Right hindlimb (tissue), 1 donor: ENCODE measurements around the gene GRID2.

Source experiments
- DNase-seq: peaks from one replicate; pipeline ENCODE4 v3.0.0-alpha.2; 2018

The GRID2 gene

DNA sequence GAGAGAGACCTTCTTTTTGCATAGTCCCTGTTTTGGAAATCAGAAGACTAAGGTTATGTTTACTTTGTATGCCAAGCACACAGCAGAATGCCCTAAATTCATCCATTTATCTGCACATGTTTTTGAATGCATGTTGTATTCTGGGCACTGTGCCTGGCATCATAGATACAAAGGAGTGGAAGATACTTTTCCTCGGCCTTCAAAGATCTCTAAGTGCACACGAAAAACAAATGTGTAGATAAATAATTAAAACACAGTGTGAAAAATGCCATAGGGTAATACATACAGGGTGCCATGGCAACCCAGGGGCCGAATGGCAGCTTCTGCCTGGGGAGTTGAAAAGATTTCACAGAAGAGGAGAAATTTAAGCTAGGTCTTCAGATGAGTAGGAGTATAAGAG is 1134.2 kb downstream of the GRID2 start:
- no peak for DNase-seq

DNA sequence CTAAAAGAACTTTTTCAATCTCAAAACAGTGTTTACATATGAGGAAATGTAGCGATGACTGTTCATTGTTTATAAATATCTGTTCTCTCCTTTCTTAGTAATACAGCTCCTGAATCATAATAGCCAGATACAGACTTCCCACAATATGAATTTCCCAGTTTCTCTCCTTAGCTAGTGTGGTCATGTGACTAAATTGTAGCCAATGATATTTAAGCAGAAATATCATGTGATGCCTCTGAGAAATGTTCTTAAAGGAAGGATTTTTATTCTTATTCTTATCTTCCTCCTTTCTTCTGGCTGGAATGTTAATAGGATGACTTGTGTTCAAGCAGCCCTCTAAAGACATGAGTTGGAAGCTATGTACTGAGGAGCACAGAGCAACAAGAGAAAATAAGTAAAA is 1141.1 kb downstream of the GRID2 start:
- DNase-seq, result no peak

DNA sequence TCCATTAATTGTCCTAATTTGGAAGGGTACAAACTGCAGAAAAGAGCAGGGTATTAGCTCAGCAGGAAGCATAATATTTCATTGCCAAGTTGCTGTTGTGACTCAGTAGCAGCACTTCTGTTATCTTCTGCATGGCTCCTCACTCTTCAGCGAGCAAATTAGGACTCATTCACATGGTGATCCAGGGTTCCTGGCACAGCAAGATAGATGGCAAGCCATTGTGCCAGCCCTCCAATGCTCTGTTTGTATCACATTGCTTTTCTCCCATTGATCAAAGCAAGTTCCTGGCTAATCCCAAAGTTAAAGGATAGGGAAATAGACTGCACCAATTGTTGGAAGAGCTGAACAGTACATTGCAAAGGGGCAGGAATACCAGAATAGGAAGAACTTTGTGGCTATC is 1142.3 kb downstream of the GRID2 start:
- no peak for DNase-seq

DNA sequence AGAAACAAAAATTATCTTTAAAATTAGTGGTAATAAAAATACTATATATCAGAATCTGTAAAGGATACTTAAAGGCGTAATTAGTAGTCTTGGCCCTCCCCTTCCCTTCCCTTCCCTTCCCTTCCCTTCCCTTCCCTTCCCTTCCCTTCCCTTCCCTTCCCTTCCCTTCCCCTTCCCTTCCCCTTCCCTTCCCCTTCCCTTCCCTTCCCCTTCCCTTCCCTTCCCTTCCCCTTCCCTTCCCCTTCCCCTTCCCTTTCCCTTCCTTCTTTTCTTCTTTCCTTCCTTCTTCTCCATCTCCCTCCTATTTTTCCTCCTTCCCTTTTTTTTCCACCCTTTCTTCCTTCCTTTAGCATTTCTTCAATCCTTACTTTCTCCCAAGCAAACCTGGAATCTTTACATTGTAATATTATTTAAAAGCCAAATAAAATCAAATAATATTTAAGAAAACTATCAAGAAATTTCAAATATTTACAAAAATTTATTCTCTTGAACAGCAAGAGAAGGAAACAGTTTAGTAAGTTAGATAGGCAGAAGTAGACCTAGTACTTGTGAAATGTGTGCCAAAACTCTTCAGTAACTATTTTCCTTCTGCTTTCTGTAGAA is 1145.0 kb downstream of the GRID2 start:
- DNase-seq, result no peak

DNA sequence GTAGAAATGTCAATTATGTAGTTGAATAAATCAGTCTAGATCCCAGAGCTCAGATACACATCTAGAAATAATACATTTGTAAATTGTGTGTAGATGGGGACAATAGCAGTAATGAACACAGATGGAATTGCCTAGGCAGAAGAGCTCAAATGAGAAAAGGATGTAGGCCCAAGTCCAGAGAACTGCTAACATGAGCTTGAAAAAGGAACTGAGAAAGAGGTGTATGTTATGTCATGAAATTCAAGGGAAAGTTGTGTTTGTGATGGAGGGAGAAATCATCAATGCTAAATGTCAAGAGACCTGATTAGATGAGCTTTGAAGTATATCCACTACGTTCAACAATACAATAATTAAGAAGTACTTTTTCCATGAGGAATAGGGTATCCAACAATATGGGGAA is 1148.2 kb downstream of the GRID2 start:
- DNase-seq, result no peak

DNA sequence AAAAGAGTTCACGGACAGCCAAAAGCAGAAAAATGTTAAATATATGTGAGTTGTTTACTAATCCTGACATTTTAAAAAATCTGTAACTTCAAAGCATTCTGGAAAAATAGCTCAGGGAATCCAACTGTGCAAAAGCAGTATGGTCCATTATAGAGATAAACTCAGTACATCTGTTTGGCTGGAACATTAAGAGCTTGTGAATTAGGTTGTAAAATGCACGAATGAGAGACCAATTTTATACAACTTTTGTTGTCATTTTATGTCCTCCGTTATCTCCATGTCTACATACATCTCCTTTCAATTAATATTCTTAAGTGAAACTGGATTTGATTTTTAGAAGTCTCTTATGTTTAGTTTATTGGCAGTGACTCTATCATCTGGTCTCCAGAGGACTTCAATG is 1157.8 kb downstream of the GRID2 start:
- no peak for DNase-seq

DNA sequence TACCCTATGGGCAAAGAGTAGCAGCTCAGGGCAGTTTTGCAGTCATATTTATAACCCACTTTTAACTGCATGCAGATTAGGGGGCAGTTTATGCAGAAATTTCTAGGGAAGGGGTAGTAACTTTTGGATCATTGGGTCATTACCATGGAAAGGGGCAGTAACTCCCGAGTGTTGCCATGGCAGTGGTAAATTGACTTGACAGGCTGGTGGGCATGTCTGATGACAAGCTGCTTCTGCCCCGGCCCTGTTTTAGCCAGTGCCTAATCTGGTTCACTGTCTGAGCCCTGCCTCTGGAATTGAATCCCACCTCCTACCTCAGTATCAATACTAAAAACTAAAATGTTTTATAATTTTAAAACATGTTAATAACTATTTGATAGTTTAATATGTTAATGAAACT is 1162.7 kb downstream of the GRID2 start:
- DNase-seq, result no peak

DNA sequence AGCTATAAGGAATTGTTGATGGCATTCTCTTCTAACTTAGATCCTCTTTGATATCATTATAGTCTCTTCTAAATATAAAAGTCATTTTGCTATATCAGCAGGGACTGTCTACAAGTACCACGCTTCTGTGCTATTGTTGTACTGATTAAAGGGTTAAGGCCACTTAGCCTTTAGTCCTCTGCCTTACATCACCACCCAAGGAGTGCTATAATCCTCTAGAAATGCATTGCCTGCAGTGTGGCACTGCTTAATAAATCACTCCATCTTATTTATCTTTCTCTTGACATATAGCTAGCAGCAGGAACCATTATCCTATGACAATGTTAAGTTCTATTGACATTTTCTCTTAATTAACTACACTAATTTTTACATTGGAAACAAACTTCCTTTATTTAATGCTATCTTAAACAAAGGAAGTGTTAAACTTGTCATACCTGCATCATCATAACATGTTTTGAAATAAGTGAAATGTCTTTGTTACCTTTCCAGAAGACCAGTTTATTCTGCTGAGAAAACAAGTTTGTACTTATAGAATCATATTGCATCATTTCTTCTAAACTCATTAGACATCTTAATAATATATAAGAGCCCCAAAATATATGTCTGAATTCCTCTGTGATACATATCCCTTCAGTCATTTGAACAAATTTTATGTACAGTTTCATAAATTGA is 1163.9 kb downstream of the GRID2 start:
- DNase-seq, result no peak

DNA sequence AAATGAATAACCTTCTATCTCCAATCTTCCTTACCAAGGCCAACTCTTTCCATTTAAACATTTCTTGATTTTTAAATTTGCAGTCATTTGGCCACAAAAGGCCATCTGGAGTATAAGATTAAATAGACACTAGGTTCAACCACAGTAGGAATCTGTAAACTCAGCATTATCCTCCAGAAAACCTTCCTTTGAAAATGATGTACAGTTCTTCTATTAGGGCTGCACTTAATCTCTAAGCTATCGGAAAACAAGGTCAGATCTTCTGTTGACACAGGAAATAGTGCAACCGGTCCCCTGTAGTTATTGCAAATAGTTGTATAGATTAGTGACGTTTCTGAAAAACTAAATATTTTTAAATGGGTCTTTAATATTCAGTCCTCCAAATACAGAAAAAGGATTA is 1165.8 kb downstream of the GRID2 start:
- no peak for DNase-seq

DNA sequence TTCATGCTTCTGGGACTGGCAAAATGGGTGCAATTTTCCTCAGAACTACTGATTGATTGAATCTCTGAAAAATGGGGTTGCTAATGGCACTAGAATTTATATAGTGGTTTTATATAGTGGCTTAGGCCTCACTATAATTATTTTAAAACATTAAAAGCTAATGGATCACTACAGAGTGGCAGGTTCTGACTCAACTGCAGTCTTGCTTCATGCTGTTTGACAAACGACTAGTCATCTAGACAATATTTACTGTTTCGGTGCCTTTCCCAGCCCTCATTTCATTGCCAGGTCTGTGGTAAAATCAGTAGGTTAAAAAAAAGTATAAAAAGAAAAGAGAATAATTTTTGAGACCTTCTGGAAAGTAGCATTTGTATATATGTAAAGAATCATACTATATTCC is 1172.0 kb downstream of the GRID2 start:
- DNase-seq, result no peak

DNA sequence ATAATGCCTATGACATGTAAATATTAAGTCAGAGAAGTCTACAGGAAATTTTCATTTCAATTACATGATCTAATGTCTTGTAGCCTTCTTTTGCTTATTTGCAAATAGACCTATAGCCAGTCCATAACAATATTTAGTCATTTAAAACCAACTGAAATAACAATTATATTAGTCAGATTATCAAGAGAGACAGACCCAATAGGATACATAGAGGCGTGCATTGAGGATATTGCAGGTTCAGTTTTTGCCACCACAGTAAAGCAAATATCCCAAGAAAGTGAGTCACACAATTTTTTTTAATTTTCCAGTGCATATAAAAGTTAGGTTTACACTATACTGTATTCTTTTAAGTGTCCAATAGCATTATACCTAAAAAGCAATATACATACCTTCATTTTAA is 1175.0 kb downstream of the GRID2 start:
- no peak for DNase-seq

DNA sequence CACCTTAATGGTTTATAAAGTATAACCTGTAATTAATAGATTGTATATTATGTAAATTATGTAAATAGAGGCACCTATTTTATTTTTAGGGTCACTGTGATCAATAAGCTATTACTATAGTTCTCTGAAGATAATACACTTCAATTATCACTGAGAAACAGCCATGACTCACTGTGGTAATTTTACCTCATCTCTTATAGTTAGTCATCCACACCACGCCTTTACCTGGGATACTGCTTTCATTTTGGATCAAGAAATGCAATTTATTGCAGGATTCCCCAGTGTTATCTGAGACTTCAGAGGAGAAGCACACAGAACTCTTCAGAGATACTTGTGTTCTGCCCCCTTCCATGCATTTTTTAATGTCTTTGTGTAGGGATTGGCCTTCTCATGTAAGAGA is 1176.7 kb downstream of the GRID2 start:
- no peak for DNase-seq

DNA sequence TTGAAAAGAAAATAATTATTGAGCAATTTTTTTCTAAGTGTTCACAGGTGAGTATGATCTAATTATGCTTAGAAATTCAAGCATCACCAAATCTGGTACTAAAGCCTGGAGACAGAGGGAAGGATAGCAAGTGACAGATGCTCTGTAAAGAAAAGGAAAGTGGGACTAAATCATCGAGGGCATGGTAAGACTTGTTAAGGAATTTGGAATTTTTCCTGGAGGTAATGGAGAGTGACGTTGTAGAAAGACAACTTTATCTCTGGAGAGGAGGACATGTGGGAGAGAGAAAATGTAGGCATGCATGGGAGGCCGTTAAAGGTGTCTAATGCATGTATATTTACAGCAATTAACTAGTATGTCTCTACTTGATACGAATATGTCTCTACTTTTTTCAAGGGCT is 1191.6 kb downstream of the GRID2 start:
- DNase-seq, result no peak

DNA sequence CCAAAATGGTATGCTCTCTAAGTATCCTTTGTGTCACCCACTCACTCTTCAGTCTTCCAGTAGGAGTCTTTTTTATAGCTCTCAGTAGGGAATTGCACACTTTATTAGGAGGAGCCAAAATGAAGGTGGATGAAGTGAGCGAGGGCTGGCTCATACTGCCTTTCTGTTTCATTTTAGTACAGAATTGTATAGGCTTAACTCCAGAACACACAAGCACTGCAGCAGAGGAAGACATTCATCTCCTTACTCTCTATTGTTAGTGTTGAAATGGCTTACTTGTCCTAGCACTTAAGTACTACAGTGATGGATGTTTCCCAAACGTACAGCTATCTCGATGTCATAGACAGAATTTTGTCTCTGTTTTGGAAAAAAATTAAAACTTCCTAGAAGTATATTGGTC is 1197.5 kb downstream of the GRID2 start:
- DNase-seq, result no peak

DNA sequence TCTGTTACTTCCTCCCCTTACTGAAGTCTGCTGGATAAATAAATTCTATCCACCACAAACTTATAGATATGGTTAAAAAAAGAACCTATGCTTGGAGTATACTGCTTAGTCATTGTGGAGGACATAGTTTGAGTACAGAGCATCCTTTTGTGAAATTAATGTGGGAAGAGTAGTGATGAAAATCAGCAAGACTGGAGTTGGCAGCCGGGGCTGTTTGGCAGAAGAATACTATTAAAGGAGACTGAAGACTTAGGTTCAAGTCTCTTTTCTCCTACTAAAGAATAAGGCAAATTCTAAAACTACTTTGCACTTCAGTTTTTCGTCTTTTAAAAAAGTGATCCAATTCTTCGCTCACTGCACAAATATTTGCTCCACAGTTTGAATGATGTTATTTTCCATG is 1198.2 kb downstream of the GRID2 start:
- no peak for DNase-seq

DNA sequence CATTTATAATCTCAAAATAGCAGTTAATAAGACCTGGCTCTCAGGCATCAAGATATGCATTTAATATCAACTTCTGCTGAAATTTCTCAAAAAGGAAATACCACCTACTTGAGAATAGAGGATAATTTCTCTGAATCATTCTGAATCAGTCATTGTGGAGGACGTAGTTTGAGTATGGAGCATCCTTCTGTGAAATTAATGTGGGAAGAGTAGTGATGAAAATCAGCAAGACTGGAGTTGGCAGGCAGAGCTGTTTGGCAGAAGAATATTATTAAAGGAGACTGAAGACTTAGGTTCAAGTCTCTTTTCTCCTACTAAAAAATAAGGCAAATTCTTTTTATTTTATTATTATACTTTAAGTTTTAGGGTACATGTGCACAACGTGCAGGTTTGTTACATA is 1199.2 kb downstream of the GRID2 start:
- DNase-seq, result no peak

DNA sequence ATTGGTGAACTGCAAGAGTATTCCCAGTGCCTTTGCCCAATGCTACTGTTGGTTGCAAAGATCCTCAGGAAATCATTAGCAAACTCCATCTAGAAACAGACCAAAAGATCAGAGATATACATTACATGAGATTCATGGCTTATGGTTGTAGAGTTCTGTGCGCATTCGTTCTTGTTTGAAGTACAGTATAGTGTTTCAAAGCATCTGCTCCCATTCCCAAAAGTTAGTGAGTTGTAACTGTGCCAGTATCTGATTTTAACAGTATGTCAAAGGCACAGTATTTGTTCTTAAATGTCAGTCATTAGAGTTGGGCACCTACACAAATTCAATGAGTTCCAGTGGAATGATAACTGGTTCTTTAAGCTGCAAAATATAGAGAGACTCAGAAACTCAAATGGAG is 1210.1 kb downstream of the GRID2 start:
- no peak for DNase-seq

DNA sequence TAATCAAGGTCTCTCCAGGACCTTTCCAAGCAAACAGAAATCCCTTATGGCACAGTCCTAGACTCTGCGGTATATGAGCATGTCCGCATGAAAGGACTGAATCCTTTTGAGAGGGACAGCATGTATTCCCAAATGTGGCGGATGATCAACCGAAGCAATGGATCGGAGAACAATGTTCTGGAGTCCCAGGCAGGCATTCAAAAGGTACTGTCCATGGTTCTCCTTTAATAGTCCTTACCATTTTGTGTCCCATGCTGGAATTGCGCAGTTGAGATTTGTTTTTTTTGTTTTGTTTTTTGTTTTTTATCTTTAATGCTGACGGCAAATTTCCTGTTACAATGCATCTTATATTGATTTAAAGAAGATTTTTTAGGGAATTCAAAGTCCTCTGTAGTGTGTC is 1211.4 kb downstream of the GRID2 start:
- DNase-seq, result no peak

DNA sequence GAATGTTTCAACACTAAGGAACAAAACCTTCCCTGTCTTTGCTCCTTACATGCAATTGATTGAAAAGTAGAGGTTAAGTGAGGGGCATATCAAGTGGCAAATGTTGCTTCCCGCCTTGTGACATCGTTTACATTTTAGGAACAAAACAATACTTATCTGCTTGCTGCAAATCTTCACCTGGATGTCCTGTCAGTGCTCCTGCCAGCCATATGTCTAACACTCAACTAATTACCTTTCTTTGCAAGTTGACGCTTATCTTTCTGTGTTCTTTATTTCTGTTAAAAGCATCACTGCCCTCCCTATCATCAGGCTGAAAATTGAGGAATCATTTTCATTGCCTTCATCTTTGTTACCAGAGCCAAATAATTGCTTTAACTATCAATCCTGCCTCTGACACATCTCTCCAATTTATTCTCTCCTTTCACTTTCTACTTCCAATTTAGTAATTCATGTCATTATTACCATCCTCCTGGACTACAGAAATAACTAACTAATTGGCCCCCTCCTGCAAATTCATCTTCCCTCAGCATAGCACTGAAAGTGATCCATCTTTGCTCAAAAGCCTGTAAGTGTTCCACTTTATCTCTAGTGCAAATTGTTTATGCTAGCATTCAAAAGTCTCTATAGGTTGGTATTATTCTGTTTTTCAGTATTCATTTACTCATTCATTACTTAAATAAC is 1226.1 kb downstream of the GRID2 start:
- DNase-seq, result no peak

DNA sequence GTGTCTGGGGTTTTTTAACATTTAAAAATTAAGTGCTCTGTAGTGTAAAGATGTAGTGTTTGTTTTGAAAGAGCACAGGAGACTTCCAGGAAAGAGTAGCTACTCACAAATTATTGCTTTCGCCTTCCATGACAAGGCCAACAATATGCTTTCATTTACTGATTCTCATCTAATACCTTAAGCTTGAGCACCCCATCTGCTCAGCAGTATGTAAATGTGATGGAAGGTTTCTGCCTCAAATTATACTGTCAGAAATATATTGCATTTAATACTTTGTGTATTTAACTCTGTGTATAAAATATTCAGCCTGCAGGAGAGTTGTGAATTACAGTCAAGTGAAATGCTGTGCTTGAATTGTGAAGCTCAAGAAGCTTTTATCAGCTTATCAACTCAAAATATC is 1228.5 kb downstream of the GRID2 start:
- DNase-seq, result no peak

DNA sequence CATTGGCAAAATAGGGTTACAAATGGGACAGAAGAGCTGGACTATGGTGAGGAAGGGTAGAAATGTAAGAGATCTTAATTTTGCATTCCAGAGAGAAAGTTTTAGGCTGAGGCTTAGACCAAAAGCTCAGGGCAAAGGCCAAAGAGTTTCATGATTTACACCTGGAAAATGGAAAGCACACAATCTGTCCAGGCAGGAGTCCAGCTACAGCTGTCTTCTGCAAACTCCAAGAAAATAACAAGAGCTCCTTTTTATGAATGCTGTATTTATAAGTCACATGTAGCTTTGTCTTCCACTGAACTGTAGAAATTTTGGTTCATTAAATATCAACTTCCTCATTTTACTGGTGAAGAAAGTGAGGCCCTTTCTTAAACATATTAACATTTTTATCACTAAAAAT is 1236.8 kb downstream of the GRID2 start:
- peak; percentile 17 for DNase-seq

DNA sequence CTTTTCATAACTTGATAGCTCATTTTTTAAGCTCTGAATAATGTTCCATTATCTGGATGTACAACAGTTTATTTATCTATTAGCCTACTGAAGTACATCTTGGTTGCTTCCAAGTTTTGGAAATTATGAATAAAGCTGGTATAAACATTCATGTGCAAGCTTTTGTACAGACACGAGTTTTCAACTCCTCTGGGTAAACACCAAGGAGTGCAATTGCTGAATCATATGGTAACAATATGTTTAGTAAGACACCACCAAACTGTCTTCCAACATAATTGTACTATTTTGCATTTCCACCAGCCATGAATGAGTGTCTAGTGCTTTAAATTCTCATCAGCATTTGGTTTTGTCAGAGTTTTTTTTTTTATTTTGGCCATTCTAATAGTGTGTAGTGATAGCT is 1258.1 kb downstream of the GRID2 start:
- no peak for DNase-seq

DNA sequence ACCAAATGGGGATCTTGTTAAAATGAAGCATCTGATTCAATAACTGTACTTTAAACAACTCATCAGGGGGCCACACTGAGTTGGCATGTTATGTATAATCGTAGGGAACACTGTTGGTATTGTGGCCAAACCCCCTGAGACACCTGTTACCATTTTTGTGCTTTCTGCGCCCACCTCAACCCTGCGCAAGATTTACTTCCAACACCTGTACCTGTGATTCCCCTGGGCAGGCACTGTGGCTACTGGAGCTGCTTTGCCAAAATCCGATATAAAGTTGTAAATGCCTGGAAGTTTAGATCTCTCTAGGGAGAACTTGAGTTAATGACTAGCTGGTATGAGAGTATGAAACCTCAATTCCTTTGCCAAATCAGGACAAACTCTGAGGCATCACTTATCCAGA is 1265.0 kb downstream of the GRID2 start:
- no peak for DNase-seq

DNA sequence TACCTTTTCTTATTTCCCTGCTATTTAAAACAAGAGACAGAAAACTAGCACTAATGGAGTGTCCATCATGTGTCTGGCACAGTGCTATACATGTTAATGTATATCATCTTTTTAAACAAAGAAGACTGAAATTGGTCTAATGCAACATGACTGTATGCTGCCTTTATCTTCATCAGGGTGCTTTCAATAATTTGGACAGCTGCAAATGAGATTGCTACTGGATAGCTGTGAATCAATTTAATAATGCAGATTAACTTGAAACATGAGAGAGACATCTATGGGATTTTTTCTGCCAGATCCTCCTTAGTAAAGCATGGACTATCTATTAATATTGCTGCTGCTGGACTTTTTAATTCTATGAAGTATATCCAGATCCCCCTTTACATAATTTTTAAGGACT is 1269.5 kb downstream of the GRID2 start:
- DNase-seq, result no peak

DNA sequence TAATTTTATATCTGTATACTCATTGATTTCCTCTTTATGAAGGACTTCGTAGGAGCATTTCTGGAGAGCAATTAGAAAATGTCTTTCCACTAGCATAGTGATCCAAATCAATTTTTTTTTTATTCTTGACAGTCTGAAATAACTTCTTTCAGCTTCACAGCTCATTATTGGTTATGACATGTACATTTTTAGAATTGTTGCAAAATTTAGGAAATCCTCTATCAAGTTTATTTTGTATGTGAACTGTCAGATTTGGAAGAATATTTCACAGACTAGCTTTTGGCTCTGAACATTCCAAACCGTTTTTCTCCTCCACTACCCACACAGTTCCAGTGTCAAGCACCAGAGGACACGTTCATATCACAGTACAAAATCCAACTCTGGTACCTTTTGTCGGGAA is 1275.2 kb downstream of the GRID2 start:
- no peak for DNase-seq
